GM19240 (cell line): ENCODE data around the gene C2CD5.
"Not testable (repeated sequence)": the region's sequence is repeated elsewhere in the genome, so short reads cannot be mapped to it uniquely, and the experiment has no call there.

ENCODE experiments used
- DNase-seq: peaks from one replicate; pipeline ENCODE4 v3.0.0; 2011; ENCODE audit warnings: low spot score; ENCODE audit not compliant: insufficient read length

Gene C2CD5

DNA sequence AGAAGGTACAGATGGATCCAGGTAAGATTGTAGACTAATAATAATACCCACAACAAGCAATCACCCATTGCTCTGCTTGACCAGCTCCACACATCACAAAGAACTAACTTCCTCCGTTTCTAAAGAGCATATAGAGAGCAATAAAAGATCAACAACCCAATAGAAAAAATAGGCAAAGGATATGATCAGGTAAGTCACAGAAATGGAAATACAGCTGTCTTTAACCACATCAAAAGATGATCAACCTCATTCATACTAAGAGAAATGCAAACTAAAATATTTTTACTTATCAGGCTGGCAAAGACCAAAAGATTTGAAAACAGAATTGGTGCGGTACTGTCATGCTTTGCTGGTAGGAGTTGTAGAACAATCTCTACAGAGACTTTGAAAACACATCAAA is 8.9 kb downstream of the C2CD5 start:
- no peak for DNase-seq

DNA sequence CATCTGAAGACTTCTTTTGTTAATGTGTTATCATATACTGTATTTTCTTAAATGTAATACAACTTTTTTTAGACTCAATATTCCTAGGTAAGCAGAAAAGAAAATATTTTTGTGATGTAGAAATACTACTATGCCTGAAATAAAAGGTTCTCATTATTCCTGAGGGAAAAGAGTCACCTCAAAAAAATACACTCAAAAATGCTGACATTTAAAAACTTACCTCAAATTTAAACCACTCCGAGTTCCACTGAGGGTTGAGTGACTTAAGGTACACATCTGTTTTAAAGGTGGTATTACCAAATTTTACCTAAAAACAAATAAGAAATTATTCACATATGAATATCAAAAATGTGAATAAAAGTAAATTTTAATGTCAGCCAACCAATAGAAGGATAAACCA is 9.3 kb downstream of the C2CD5 start:
- no peak for DNase-seq

DNA sequence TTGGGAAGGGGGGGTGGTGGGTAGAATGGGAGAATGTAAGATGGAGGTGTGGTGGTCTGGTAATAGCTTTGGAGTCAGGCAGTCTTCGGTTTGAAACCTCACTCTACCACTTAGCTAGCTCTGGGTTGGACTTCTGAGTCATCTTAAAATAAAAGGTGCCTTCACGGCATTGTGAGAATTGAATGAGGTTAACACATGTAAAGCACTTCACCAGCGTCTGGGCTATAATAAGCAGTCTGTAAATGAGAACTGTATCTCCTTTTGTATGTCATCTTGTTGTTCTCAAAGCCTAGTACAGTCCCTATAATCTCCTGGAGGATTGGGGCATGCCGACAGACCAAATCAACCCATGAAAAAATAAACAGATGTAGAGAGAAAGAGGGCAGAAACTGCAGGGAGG is 11.2 kb downstream of the C2CD5 start:
- no peak for DNase-seq

DNA sequence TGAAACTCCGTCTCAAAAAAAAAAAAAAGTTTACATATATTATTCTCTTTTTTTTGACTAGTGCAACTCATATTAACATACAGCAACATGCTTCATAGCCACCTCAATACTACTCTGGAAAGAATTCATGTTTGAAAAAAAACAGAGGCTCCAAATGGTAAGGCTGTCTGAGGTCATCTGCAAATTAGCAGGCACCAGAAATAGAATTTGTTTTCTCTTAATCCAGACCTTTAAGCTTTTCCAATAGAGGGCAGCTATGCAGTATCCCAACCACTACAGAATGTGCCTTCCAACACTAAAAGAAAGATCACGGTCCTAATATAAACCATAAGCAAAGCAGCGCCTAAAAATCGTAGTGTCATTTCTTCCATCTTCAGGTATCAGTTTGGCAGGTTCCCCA is 12.0 kb downstream of the C2CD5 start:
- DNase-seq: no peak

DNA sequence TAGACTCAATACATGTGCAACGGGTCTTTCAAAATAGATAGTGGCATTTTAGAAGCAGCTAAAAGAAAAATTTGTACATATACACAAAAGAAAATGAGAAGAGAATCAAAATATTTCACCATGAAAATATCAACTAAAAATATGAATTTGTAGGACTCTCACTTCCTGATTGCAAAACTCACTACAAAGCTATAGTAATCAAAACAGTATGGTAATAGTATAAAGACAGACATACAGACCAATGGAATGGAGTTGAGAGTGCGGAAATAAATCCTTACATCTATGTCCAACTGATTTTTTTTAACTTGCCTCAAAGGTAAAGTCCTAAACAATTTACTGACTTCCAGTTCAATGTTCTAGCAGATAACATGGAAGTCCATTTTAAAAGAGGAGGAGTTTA is 13.1 kb downstream of the C2CD5 start:
- DNase-seq: no peak

DNA sequence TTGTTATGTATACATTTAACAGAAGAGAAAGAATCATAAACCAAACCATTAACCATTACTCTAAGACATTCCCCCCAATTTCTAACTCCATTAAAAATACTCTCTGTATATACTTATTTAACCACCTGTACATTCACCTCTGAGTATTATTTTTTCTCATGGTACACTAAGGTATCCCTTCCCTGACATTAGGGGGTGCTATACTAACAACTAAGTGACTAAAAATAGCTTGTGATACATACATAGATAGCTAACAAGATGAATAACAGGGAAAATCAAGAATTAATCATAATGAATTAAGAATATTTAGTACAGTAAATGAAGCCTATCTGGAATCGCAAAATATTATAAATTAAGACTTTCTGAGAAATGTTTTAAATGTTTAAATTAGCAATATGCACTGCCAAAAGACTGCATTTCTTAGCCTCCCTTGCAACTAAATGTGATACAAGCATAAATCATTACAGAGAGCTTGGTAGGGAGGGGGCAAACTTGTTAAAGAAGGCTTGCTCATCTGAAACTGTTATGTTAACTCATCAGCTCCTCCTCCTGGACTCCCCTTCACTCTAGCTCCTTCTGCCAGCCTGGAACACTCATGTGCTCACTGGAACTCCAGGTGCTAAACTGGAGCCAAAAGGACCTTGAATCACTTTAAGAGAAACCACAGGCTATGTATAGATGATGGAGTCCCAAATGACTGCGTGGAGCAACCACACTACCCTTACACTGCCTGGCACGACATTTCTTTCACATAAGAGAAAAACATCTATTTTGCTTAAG is 14.9 kb downstream of the C2CD5 start:
- DNase-seq: no peak

DNA sequence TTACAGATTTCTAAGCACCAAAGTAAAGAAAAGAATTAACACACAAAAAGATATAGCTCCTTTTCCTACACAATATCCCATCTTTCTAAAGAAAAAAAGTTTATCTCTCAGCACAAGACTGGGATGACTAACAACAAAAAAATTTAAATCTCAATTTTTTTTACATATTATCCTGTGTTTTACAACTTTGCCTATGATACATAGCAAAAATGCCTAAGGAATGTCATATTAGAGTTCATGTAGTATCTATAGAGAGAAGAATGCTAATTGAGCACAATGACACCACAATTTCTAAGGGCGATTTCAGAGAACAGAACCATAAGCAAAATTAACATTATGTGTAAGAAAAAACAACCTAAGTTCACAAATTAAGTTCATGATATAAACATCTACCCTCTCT is 16.3 kb downstream of the C2CD5 start:
- DNase-seq: no peak

DNA sequence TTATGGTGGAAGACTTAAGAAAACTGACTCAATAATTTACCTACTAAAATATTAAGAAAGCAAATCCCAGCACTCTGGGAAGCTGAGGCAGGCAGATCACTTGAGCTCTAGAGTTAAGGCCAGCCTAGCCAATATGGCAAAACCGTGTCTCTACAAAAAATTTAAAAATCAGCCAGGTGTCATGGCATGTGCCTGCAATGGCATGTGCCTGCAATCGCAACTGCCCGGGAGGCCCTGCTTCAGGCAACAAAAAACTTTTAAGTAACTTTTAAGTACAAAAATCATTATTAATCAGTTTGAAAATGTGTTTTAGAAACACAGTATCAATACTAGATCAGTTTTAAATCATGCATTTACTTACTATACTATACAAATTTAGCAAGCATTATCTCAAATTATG is 17.5 kb downstream of the C2CD5 start:
- no peak for DNase-seq

DNA sequence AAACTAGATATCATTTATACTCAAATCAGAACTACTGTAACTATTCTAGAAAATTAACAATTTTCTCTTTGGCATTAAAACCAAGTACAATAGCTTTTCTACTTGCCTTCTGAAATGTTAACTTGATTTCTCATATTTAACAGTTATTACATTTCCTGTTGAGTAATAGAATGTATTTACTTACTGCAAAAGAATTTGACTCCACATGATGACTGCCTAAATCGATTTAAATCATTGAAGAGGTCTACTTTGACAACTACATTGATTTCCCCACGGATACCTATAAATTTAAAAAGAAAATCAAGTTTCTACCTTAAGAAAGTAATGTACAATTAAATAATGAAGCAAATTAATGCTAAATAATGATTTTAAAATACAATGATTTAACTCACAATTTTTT is 18.9 kb downstream of the C2CD5 start:
- no peak for DNase-seq

DNA sequence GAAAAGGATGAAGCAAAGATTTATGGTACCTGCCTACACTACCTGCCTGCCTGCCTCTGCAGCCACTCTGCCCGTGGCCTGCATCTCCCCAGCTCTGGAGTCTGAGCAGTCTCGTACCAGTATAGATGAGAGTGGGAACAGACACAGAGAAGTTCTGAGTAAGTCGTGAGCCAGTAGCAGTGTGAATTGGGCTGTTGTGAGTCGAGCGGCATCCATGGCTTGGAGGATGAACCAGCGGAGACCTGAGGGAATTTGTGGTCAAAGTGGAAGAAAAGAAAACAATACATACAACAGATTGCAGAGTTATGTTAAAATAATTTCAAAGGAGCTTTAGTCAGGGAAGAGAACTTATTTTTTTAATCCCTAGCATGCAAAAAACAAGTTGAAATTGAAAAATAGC is 25.3 kb downstream of the C2CD5 start:
- DNase-seq: no peak

DNA sequence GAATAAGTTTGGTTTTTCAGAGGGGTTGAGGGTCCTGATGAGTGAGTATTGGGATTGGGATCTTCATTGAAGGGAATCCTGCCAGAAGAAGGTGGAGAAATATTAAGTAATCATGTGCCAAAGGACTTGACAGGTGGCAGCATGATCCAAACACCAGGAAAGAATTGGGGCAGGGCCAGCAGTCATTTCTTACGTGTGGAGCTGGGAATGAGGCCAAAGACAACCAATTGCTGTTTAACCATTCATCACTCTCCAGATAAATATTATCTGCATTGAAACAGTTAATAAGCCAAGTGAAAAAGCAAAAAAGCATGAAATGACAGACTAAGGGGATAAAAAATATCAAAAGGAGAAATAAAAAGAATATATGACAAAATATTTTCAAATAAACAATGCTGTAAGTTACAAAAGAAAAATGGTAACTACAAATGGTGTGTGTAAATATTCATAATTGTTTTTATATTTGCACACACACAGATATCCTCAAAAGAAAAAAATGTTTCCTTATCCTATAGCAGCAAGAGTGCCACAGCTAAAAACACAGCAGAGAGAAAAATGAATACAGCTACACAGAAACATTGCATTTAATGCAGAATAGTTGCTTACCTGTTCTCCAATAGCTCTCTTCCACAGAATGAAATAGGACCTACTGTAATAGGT is 26.2 kb downstream of the C2CD5 start:
- DNase-seq: no peak

DNA sequence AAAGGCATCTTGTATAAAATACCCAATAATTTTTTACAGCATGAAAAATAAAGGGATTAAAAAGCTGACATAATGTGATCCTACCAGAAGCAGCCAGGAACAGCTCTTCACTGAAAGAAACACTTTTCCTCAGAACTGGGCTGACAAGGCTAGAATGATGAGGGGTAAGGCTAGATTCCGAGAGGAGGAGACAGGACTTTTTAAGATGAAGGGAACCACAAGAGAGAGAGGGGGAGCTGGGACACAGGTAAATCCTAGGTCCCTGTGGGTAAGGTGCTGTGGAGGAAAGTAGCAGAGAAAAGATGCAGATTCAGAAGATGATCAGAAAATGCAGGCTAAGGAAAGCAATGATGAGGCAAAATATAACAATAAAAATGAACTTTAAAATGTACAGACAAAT is 29.5 kb downstream of the C2CD5 start:
- no peak for DNase-seq

DNA sequence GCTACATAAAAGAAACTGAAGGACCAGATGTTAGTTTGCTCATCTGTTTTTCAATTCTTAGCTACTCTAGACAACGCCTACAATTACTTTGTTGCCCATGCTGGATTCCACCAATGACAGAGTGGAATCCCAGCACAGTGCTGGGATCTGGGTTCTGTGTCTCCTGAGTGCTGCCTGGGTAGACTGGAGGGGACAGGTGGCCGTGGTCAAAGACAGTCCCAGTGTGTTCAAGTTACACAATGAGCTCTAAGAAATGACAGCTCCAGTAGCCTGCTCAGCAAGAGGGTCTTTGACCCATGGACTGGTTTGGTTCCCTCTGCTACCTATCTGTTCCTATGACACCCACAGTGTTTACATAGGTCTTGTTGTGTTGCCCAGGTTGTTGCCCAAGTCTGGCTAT is 38.5 kb downstream of the C2CD5 start:
- DNase-seq: no peak

DNA sequence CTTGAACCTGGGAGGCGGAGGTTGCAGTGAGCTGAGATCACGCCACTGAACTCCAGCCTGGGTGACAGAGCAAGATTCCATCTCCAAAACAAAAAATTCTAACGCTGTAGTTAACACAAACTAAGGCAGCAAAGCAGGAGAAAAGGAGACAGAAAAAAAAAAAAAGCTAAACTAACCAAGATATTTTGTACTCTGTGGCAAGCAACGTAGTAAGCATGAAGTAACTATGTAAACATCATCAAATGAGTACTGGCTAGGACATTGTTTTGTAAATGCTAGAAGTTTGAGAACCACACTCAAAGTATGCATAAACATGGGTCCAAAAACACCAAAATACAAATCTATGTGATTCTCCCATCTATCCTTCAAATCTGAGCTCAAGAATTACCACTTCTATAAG is 44.2 kb downstream of the C2CD5 start:
- DNase-seq: no peak

DNA sequence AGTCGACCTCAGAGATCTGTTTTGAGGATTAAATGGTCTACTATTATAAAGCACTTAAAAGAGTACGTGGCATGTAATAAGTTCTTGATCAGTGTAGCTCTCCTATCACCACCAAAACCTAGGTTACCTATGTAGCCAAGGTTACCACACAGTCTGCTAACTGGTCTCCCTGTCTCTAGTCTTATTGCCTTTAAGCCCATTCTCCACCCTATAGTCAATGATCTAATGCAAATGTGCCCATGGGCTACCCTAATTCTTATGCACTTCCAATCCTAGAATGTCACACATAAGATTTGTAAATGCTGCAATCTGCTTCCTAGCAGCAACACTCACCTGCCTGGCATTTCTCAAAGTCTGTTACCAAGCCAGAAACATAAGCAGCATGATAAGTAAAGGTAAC is 44.9 kb downstream of the C2CD5 start:
- DNase-seq: no peak

DNA sequence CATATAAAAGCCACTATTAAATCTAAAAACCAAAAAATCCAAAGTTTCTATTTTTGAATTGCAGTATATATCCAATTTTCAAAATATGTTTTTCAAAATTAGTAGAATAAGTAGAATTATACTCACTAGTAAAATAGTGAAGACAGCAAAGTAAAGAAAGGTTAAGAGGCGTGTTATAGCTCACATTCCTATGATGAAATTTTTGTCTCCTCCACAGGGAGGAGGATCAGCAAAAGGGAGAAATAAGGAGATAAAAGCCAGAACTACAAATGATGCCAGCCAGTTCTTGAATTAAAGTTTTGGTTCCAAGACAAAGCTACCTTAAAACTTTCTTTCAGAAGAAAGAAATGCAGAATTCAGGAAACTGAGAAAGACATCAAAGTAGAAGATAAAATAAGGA is 50.0 kb downstream of the C2CD5 start:
- DNase-seq: no peak

DNA sequence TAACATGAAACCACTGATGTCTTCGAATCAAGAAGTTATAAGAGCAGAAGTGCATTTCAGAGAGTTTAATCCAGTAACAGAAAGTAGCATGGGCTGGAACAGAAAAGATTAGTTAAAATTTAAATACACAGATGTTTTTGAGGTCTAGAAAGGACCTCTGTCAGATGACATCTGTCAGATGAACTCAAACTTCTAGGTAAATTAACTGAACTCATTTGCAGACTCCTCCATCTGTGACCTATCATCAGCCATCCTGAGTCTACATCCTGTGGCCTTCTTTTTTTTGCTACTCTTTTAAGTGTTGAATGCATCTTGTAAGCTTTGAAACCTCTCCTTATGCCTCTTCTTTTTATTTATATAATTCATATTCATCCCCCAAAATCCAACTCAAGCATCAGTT is 53.3 kb downstream of the C2CD5 start:
- DNase-seq: no peak

DNA sequence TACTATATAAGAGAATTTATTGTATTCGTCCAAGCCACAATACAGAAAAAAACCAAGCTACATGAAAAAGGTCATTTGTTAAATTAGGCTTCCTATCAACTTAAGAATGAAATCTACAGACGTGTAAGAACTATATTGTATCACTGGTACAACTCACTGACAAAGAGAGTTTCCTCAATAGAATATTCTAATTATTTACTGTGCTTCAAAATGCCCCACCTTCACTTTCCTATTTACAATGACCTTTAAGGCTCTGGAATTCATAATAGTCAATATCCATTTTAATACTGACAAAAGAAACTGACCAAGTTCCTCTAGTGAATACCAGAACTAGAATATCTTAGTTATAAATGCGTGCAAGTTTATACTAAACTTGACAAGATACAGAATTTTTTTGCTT is 55.9 kb downstream of the C2CD5 start:
- no peak for DNase-seq

DNA sequence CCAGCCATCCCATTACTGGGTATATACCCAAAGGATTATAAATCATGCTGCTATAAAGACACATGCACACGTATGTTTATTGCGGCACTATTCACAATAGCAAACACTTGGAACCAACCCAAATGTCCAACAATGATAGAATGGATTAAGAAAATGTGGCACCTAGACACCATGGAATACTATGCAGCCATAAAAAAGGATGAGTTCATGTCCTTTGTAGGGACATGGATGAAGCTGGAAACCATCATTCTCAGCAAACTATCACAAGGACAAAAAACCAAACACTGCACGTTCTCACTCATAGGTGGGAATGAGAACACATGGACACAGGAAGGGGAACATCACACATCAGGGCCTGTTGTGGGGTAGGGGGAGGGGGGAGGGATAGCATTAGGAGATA is 56.7 kb downstream of the C2CD5 start:
- DNase-seq: not testable (repeated sequence)

DNA sequence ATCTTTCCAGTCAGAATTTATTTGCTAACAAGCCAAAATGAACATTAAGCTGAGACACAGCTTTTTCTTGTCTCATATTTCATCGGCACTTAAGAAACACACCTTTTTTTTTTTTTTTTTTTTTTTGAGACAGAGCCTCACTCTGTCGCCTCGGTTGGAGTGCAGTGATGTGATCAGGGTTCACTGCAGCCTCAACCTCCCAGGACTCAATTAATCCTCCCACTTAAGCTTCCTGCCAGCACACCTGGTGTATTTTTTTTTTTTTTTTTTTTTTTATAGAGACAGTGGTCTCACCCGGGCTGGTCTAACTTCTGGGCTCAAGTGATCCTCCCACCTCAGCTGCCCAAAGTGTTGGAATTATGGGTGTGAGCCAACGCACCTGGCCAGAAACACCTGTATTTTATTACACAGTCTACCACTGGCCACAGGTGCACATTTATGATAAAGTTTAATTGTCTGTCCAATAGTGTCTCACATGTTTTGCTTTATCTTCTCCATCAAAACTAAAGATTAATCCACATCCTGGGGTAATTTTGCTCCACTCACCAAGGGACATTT is 62.7 kb downstream of the C2CD5 start:
- DNase-seq: no peak

DNA sequence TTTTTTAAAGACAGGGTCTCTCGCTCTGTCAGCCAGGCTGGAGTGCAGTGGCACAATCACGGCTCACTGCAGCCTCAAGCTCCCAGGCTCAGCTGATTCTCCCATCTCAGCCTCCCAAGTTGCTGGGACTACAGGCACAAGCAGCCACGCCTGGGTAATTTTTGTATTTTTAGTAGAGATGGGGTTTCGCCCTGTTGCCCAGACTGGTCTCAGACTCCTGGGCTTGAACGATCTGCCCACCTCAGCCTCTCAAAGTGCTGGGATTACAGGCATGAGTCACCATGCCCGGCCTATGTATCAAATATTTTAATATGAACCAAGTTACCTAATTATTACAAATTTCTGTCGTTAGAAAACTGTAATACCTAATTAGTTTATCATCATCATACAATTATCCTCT is 63.5 kb downstream of the C2CD5 start:
- DNase-seq: not testable (repeated sequence)

DNA sequence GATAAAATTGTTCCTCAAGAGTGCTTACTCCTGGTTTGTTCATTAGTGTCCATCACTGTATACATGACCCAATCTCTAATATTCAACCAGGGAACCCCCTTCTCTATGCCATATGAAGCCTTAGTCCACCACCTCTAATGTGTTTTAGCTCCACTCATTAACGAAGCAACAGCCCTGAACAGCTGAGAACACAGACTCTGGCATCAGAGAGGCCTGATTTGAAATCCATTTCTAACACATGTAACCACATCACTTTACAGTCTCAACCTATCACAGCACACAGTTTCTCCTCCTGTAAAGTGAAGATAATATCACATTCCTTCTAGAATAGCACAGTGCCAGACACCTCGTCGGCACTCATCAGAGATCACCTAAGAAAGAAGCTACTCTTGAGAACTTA is 64.3 kb downstream of the C2CD5 start:
- no peak for DNase-seq

DNA sequence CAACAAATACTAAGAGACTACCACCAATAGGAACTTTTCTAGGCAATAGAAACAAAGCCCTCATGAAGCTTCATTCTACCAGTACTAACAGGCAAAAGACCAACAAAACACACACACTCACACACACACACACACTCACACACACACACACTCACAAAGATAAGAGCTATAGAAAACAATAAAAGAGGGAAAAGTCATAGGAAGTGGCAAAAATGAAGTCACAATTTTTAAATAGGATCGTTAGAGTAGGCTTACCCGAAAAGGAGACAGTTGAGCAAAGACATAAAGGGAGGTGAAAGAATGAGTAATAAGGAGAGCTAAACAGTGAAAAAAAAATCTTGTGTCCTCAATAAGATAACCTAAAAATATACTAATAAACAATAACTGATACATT is 66.5 kb downstream of the C2CD5 start:
- DNase-seq: no peak
